HG03575 (cell line): ENCODE measurements around the gene BICD2.

Experiments
- ATAC-seq: cut with Tn5 transposase; IDR thresholded peaks from one replicate; pipeline ENCODE4 v1.9.1; 2021; ENCODE audit not compliant: unreplicated experiment, insufficient number of reproducible peaks, low FRiP score; ENCODE audit errors: extremely low read depth

BICD2 gene

GRCh38 chr9:92734931-92735635 lies 29.6 kb downstream of the BICD2 start:
- no peak for ATAC-seq

GRCh38 chr9:92730897-92731296 lies 33.7 kb downstream of the BICD2 start:
- ATAC-seq: no peak

GRCh38 chr9:92729735-92730155 lies 34.9 kb downstream of the BICD2 start:
- no peak for ATAC-seq

- ATAC-seq: no peak
Measured at GRCh38 chr9:92728831-92729734, 35.5 kb downstream of the BICD2 start.

GRCh38 chr9:92727716-92728700 lies 36.6 kb downstream of the BICD2 start:
- ATAC-seq: no peak

GRCh38 chr9:92726971-92727715 lies 37.5 kb downstream of the BICD2 start:
- no peak for ATAC-seq

- ATAC-seq: no peak
Measured at GRCh38 chr9:92726348-92726747, 38.3 kb downstream of the BICD2 start.

- ATAC-seq: no peak
Measured at GRCh38 chr9:92725766-92726165, 38.9 kb downstream of the BICD2 start.

GRCh38 chr9:92725266-92725545 lies 39.4 kb downstream of the BICD2 start:
- no peak for ATAC-seq

- no peak for ATAC-seq
Measured at GRCh38 chr9:92724528-92725265, 39.9 kb downstream of the BICD2 start.

GRCh38 chr9:92723801-92724323 lies 40.8 kb downstream of the BICD2 start:
- no peak for ATAC-seq

- no peak for ATAC-seq
Measured at GRCh38 chr9:92723299-92723625, 41.4 kb downstream of the BICD2 start.

- no peak for ATAC-seq
Measured at GRCh38 chr9:92722386-92723298, 42.0 kb downstream of the BICD2 start.

GRCh38 chr9:92721548-92721947 lies 43.1 kb downstream of the BICD2 start:
- ATAC-seq: no peak

GRCh38 chr9:92720807-92721535 lies 43.7 kb downstream of the BICD2 start:
- ATAC-seq: no peak

GRCh38 chr9:92720209-92720765 lies 44.3 kb downstream of the BICD2 start:
- no peak for ATAC-seq
